ENCODE data around the gene DDX10.

DDX10 gene

GRCh38 chr11:108632041-108632704 is 32.7 kb upstream of the DDX10 start:
- peaks cover 7% of the 10 kb centered on the region for H3K9me3 ChIP-seq (ENCODE audit: control insufficient read depth, insufficient read depth, low read length)
- TF ChIP-seq EZH2phosphoT487 (IDR thresholded peaks at IDR 0.05; ENCODE audit: borderline replicate concordance, low read length): no peak
- TF ChIP-seq, protein P1, sequence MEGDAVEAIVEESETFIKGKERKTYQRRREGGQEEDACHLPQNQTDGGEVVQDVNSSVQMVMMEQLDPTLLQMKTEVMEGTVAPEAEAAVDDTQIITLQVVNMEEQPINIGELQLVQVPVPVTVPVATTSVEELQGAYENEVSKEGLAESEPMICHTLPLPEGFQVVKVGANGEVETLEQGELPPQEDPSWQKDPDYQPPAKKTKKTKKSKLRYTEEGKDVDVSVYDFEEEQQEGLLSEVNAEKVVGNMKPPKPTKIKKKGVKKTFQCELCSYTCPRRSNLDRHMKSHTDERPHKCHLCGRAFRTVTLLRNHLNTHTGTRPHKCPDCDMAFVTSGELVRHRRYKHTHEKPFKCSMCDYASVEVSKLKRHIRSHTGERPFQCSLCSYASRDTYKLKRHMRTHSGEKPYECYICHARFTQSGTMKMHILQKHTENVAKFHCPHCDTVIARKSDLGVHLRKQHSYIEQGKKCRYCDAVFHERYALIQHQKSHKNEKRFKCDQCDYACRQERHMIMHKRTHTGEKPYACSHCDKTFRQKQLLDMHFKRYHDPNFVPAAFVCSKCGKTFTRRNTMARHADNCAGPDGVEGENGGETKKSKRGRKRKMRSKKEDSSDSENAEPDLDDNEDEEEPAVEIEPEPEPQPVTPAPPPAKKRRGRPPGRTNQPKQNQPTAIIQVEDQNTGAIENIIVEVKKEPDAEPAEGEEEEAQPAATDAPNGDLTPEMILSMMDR (IDR thresholded peaks at IDR 0.05; ENCODE audit: low read depth, low read length, poor library complexity, severe bottlenecking): no peak
- H3K36me3 ChIP-seq (ENCODE audit: control insufficient read depth, low read length): no peaks in the 10 kb centered on the region
- H3K27ac ChIP-seq (ENCODE audit: low read depth, low read length): no peak overlapping the region
- H3K4me1 ChIP-seq (ENCODE audit: control insufficient read depth, low read length): no peaks in the 10 kb centered on the region
- no peaks in the 10 kb centered on the region for H3F3A ChIP-seq (ENCODE audit: control insufficient read depth, insufficient read depth)
- H3K79me2 ChIP-seq (ENCODE audit: control insufficient read depth, low read length): no peaks in the 10 kb centered on the region
- H3K27me3 ChIP-seq (ENCODE audit: control insufficient read depth, low read length): no peaks in the 10 kb centered on the region
- H3K4me3 ChIP-seq (ENCODE audit: low read length): no peak overlapping the region
- no peaks in the 10 kb centered on the region; the same call in 1 of the 2 replicates for H3K9me2 ChIP-seq (replicated peaks; ENCODE audit: control insufficient read depth, low read length)
- H3K4me2 ChIP-seq (ENCODE audit: low read length): no peak overlapping the region
- H4K20me1 ChIP-seq (ENCODE audit: control insufficient read depth, insufficient read depth, low read depth, low read length): no peaks in the 10 kb centered on the region

- Histone ChIP-seq H3F3A (ENCODE audit: control insufficient read depth, insufficient read depth) (no peaks in the 10 kb centered on the region), H3K4me2 (ENCODE audit: low read length) (no peak overlapping the region), H3K4me1 (ENCODE audit: control insufficient read depth, low read length) (no peaks in the 10 kb centered on the region), H4K20me1 (ENCODE audit: control insufficient read depth, insufficient read depth, low read depth, low read length) (no peaks in the 10 kb centered on the region), H3K27me3 (ENCODE audit: control insufficient read depth, low read length) (0 out of 2 replicates have a peak, but pooled peaks cover 5% of the 10 kb centered on the region), H3K9me3 (ENCODE audit: control insufficient read depth, insufficient read depth, low read length) (no peaks in the 10 kb centered on the region), H3K27ac (ENCODE audit: low read depth, low read length) (no peak overlapping the region), H3K4me3 (ENCODE audit: low read length) (no peak overlapping the region), H3K9me2 (replicated peaks; ENCODE audit: control insufficient read depth, low read length) (no peaks in the 10 kb centered on the region; the same call in 1 of the 2 replicates), H3K79me2 (ENCODE audit: control insufficient read depth, low read length) (no peaks in the 10 kb centered on the region), H3K36me3 (ENCODE audit: control insufficient read depth, low read length) (no peaks in the 10 kb centered on the region)
- no peak for TF ChIP-seq EZH2phosphoT487 (IDR thresholded peaks at IDR 0.05; ENCODE audit: borderline replicate concordance, low read length)
- TF ChIP-seq, protein P1 (IDR thresholded peaks at IDR 0.05; ENCODE audit: low read depth, low read length, poor library complexity, severe bottlenecking): no peak
These were observed 29.8 kb upstream of the DDX10 start for GRCh38 chr11:108635106-108635505.

DNA sequence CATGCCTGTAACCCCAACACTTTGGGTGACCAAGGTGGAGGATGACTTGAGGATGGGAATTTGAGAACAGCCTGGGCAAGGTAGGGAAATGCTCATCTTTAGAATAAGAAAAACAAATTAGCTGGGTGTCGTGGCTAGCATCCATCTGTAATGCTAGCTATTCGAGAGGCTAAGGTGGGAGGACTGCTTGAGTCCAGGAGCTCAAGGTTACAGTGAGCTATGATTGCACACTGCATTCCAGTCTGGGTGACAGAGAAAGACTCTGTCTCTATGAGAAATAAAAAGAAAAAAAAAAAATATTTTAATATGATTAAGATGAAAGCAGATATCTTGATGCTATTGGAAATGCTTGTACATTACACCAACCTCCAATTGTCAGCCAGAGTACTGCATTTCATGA is 28.6 kb upstream of the DDX10 start:
- no peaks in the 10 kb centered on the region for H3K36me3 ChIP-seq (ENCODE audit: control insufficient read depth, low read length)
- no peaks in the 10 kb centered on the region for H3K4me1 ChIP-seq (ENCODE audit: control insufficient read depth, low read length)
- TF ChIP-seq EZH2phosphoT487 (IDR thresholded peaks at IDR 0.05; ENCODE audit: borderline replicate concordance, low read length): no peak
- TF ChIP-seq, protein P1 (IDR thresholded peaks at IDR 0.05; ENCODE audit: low read depth, low read length, poor library complexity, severe bottlenecking): no peak
- no peaks in the 10 kb centered on the region for H4K20me1 ChIP-seq (ENCODE audit: control insufficient read depth, insufficient read depth, low read depth, low read length)
- no peaks in the 10 kb centered on the region; the same call in 1 of the 2 replicates for H3K9me2 ChIP-seq (replicated peaks; ENCODE audit: control insufficient read depth, low read length)
- H3K4me2 ChIP-seq (ENCODE audit: low read length): no peak overlapping the region
- no peaks in the 10 kb centered on the region for H3K9me3 ChIP-seq (ENCODE audit: control insufficient read depth, insufficient read depth, low read length)
- H3F3A ChIP-seq (ENCODE audit: control insufficient read depth, insufficient read depth): no peaks in the 10 kb centered on the region
- H3K27ac ChIP-seq (ENCODE audit: low read depth, low read length): no peak overlapping the region
- H3K79me2 ChIP-seq (ENCODE audit: control insufficient read depth, low read length): no peaks in the 10 kb centered on the region
- 0 out of 2 replicates have a peak, but pooled peaks cover 5% of the 10 kb centered on the region for H3K27me3 ChIP-seq (ENCODE audit: control insufficient read depth, low read length)
- H3K4me3 ChIP-seq (ENCODE audit: low read length): no peak overlapping the region

All from DOHH2 (cell line).